ENCODE data around the gene ZNF784.
"Not testable (repeated sequence)": the region's sequence is repeated elsewhere in the genome, so short reads cannot be mapped to it uniquely, and the experiment has no call there.

The ZNF784 gene

DNA sequence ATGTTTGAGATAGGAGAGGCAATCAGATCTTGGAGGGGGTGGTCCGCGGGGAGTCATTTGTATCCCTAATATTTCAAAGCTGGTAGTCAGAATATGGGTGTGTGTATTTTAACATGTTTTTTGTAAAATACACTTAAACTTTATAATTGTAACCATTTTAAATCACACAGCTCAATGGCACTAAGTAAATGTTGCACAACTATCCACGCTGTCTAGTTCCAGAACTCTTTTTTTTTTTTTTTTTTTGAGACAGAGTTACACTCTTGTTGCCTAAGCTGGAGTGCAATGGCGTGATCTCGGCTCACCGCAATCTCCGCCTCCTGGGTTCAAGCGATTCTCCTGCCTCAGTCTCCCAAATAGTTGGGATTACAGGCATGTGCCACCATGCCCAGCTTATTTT, 40.5 kb downstream of the ZNF784 start:
- DNase-seq (ENCODE audit: low read depth) = not testable (repeated sequence)

DNA sequence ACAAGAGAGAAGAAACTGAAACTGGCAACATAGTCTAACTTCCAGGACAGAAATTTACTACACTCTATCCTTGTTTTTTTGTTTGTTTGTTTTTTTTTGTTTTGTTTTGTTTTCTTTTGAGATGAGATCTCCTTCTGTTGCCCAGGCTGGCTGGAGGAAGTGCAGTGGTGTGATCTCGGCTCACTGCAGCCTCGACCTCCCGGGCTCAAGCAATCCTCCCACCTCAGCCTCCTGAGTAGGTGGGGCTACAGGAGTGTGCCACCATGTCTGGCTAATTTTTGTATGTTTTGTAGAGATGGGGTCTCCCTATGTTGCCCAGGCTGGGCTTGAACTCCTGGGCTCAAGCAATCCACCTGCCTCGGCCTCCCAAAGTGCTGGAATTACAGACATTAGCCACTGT, 42.1 kb downstream of the ZNF784 start:
- DNase-seq (ENCODE audit: low read depth) = not testable (repeated sequence)

DNA sequence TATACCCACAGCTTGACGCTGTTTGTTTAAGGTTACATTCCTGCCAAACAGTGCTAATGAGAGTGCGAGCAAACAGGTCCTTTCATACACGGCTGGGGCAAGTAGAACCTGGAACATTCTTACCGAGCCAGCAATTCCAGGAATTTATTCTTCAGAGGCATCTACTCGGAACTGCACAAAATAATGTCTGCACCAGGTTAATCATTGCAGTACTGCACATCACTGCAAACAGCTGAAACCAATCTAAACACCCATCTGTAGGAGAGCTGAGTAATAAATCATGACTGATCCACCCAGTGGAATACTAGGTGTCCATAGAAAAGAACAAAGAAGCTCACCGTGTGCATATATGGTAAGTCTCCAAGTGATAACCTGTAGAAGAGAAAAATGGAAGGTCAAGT, 42.5 kb downstream of the ZNF784 start:
- no peak for DNase-seq (ENCODE audit: low read depth)

DNA sequence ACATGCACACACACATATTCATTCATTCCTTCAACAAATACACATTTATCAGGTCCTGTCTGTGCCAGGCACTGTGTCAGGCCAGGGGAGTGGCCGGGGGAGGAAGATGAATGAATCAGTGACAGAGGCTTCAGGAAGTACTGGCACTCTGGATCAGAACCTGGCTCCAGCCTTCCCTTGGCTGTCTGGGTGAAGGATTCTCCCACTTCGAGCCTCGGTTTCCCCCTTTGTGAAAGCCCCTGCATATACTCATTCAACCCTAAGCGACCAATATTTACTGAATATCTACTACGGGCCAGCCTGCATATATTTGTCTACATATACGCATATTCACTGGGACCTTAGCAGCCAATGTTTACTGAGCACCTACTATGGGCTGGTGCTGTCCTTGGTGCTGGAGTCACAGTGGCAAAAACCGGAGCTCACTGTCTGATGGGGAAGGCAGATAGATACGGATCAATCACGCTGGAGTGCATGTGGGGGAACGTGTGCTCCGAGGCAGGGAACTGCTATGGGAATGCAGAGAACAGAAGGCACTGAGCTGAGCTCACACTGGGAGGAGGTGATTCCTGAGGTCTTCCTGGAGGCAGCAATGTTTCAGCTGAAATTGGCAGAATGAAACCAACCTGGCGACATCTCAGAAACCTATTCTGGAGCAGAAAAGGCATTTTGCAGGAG, 43.1 kb downstream of the ZNF784 start:
- no peak for DNase-seq (ENCODE audit: low read depth)

DNA sequence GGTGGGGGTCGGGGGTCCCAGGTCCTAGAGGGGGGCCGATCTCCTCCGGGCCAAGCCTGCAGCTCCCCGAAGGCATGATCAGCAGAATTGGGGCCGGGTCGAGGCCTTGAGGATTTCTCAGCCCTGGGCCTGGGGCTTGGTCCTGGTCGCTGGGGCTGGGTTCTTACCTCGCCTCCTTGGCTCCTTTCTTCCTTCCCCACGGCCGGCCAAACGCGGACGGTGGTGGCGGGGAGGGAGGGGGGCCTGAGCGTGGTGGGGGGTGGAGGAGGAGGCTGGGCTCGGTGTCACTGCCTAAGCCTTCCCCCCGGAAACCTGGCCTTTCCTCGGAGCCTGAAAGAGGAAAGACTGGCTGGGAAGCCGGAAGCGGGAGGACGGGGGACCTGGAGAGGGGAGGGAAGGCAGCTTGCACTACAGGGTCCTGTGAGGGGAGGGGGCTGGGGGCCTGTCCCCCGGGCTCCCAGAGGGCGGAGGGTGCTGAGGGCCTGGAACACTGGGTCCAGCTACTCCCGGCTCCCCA, 43.7 kb downstream of the ZNF784 start, which contains the start of gene ZNF579:
TSS of gene ZNF579 (minus strand) at position 221 of the 517 bp plus-strand sequence. CDS start 1,209 bp downstream, outside the sequence.
- DNase-seq (ENCODE audit: low read depth) = peak; percentile 39

DNA sequence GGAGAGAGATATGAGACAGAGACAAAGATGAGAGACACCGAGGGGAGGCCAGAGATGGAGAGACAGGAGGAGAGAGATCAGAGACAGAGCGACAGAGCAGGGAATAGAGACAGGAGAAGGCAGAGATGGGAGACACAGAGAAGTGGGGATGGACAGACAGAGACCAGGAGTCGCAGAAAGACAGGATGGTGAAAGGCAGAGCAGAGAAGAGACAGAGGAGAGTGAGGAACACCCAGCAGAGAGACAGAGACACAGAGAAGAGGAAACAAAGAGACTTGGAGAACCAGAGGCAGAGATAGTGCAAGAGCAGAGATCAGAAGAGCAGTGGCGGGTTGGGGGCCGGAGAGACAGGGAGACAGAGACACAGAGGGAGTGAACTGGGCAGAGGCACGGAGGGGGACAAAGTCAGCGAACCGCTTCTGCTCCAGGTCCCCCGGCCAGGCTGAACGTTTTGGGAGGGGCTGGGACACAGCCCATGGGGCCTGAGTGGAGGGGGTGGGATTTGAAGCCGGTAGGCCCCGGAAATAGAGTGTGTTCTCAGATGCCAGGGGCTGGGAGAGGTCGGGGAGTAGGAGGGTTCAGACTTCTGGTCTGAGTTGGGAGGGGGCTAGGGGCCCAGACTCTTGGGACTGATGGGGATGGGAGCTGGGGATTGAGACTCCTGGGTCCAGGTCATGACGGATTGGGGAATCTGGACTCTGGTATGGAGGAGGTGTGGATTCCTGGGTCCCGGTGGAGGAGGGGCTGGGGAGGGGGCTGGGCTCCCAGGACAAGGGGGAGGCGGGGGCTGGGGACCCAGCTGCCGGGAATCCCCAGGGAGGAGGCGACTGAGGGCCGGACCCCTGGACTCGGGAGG, 44.4 kb downstream of the ZNF784 start:
- DNase-seq (ENCODE audit: low read depth) = no peak

DNA sequence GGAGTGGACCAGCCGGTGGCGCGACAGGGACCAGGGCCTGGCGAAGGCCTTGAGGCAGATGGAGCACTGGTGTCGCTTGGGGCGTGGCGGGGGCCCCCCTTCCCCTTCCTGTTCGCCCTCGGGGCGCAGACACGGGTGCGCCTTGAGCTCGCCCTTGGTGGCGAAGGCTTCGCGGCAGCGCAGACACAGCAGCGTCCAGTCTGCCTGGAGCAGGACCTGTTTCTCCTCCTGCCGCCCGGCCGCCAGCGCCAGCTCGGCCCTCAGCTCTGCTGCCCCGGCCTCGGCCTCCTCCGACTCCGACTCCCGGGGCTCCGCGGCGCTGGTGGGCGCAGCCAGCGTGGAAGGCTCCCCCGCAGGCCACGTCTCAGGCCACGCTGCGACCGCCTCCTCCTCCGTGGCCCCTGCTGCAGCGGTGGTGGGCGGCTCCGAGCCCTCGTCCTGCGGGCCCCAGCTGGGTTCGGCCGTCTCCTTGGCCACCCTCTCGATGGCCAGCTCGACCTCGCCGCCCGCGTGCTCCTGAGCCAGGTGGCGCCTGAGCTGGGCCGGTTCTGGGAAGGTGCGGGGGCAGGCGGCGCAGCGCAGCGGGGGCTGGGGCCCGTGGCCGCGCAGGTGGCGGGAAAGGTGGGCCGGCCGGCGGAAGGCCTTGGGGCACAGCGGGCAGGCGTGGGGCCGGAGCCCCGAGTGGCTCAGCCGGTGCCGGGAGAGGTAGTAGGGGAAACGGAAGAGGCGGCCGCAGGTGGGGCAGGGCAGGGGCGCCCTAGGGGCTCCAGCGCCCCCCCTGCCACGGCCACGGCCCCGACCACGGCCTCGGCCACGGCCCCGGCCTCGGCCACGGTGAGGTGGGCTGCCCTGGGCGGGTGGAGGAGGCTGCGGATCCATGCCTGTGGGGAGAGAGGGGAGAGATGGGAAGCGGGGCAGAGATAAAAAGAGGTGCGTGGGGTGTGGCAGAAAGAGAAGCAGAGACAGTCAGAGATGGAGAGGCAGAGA, 45.3 kb downstream of the ZNF784 start:
- DNase-seq (ENCODE audit: low read depth) = no peak

DNA sequence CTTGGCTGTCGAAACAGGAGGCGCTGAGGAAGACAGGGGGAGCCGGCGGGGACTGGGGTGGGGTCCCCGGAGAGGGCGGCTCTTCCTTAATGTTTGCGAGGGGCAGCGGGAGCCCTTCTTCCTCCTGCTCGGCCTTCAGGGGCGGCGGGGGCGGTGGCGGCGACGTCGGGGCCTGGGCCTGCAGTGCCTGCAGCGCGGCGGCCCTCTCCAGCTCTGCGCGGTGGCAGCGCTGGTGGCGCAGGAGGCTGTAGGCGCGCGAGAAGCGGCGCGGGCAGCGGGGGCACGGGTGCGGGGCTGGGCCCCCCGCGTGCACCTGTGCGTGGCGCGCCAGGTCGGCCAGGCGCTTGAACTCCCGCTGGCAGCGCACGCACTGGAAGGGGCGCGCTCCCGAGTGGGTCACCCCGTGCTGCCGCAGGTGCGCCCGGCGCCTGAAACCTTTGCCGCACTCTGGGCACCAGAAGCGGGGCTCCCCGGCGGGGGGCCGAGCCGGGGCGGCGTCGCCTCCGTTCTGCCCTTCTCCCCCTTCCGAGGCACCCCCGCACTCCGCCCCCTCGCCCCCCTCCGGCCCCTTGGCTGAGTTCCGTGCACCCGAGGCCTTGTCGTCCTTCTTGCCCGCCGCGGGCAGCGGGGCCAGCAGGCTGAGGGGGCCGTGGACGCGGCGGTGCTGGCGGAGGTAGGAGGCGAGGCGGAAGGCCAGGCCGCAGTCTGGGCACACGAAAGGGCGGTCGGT, 46.2 kb downstream of the ZNF784 start:
- DNase-seq (ENCODE audit: low read depth) = no peak

DNA sequence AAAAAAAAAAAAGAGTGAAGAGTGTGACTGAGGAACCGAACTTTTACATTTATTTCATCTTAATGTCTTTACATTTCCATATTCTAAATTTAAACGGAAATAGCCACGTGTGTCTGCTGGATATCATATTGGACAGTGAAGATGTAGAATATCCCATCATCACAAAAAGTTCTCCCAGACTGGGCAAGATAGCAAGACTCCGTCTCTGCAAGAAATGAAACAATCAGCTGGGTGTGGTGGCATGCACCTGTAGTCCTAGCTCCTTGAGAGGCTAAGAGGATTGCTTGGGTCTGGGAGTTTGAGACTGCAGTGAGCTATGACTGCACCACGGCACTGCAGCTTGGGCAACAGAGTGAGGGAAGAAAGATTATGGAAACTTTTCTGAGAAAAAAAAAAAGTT, 47.6 kb downstream of the ZNF784 start:
- DNase-seq (ENCODE audit: low read depth) = no peak

DNA sequence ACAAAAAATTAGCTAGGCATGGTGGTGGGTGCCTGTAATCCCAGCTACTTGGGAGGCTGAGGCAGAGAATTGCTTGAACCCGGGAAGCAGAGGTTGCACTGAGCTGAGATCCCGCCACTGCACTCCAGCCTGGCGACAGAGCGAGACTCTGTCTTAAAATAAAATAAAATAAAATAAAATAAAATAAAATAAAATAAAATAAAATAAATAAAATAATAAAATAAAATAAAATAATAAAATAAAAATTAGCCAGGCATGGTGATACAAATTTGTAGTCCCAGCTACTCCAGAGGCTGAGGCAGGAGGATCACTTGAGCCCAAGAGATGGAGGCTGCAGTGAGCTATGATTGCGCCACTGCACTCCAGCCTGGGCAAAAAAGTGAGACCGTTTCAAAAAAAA, 50.4 kb downstream of the ZNF784 start:
- not testable (repeated sequence) for DNase-seq (ENCODE audit: low read depth)

Data from T-helper 22 cell (primary cell).